ENCODE results near the gene FBXO40. TPM values are rescaled to one million over a fixed set of nuclear protein-coding genes. Genes with fewer than 3 reads are reported as not detected.

FBXO40 gene
- polyA plus RNA-seq (2013, experiment 1 of 4), result not detected
- not detected for polyA plus RNA-seq (2013, experiment 2 of 4)
- not detected for polyA plus RNA-seq (2013, experiment 3 of 4)
- polyA plus RNA-seq (2013, experiment 4 of 4), result not detected

GRCh38 chr3:121592856-121593702 lies at the start of gene FBXO40:
Gene FBXO40, plus strand, starts transcription at chr3:121593379. Its CDS starts 27,197 bp downstream, at chr3:121620576.
- Histone ChIP-seq H3K36me3 (ENCODE audit: control insufficient read depth, insufficient read depth, low read length) (no peaks in the 10 kb centered on the region), H3K4me1 (ENCODE audit: control insufficient read depth, insufficient read depth, low read length) (no peaks in the 10 kb centered on the region), H3K4me3 (ENCODE audit: insufficient read depth, low read depth, low read length) (no peak within 1 kb of the TSS), H3K27me3 (ENCODE audit: control insufficient read depth, insufficient read depth, low read length, poor library complexity, severe bottlenecking) (no peaks in the 10 kb centered on the region), H3K27ac (ENCODE audit: insufficient read depth, low read depth, low read length, poor library complexity, severe bottlenecking) (no peak within 1 kb of the TSS), H3K9me3 (ENCODE audit: control insufficient read depth, low read length) (no peaks in the 10 kb centered on the region)
- 33 to 38% methylated on average over 11 of the region's 11 CpGs for WGBS, 2 experiments

- no peaks in the 10 kb centered on the region for H3K9me3 ChIP-seq (ENCODE audit: control insufficient read depth, low read length)
- WGBS, 2 experiments, result 7 to 15% methylated on average over 16 to 18 of the region's 18 CpGs
- H3K27ac ChIP-seq (ENCODE audit: insufficient read depth, low read depth, low read length, poor library complexity, severe bottlenecking), result no peak overlapping the region
Observed at GRCh38 chr3:121545049-121545573, 48.1 kb upstream of the FBXO40 start.

GRCh38 chr3:121545574-121546455 lies 47.4 kb upstream of the FBXO40 start, which contains the start of gene POLQ:
Gene POLQ, minus strand, starts transcription at chr3:121545988. Its CDS starts 111 bp downstream, at chr3:121545877.
- WGBS, 2 experiments, result 1% methylated on average over 41 to 42 of the region's 42 CpGs
- H3K4me1 ChIP-seq (ENCODE audit: control insufficient read depth, insufficient read depth, low read length), result peaks cover 4% of the 10 kb centered on the region

More at GRCh38 chr3:121545049-121545573, 48.1 kb upstream of the FBXO40 start:
- Histone ChIP-seq H3K36me3 (ENCODE audit: control insufficient read depth, insufficient read depth, low read length) (peaks cover 13% of the 10 kb centered on the region), H3K27me3 (ENCODE audit: control insufficient read depth, insufficient read depth, low read length, poor library complexity, severe bottlenecking) (no peaks in the 10 kb centered on the region), H3K4me1 (ENCODE audit: control insufficient read depth, insufficient read depth, low read length) (peaks cover 4% of the 10 kb centered on the region), H3K4me3 (ENCODE audit: insufficient read depth, low read depth, low read length) (peak overlapping the region; percentile 76)

GRCh38 chr3:121552379-121552778 lies 40.8 kb upstream of the FBXO40 start:
- no peak overlapping the region for H3K27ac ChIP-seq (ENCODE audit: insufficient read depth, low read depth, low read length, poor library complexity, severe bottlenecking)
- H3K27me3 ChIP-seq (ENCODE audit: control insufficient read depth, insufficient read depth, low read length, poor library complexity, severe bottlenecking), result no peaks in the 10 kb centered on the region
- H3K4me1 ChIP-seq (ENCODE audit: control insufficient read depth, insufficient read depth, low read length), result no peaks in the 10 kb centered on the region
- 81 to 86% methylated on average over 4 of the region's 4 CpGs for WGBS, 2 experiments
- no peak overlapping the region for H3K4me3 ChIP-seq (ENCODE audit: insufficient read depth, low read depth, low read length)
- H3K36me3 ChIP-seq (ENCODE audit: control insufficient read depth, insufficient read depth, low read length), result no peaks in the 10 kb centered on the region
- H3K9me3 ChIP-seq (ENCODE audit: control insufficient read depth, low read length), result no peaks in the 10 kb centered on the region

More at GRCh38 chr3:121545574-121546455, 47.4 kb upstream of the FBXO40 start, which contains the start of gene POLQ:
- Histone ChIP-seq H3K4me3 (ENCODE audit: insufficient read depth, low read depth, low read length) (peak within 1 kb of the TSS; percentile 76), H3K27me3 (ENCODE audit: control insufficient read depth, insufficient read depth, low read length, poor library complexity, severe bottlenecking) (no peaks in the 10 kb centered on the region), H3K9me3 (ENCODE audit: control insufficient read depth, low read length) (no peaks in the 10 kb centered on the region), H3K27ac (ENCODE audit: insufficient read depth, low read depth, low read length, poor library complexity, severe bottlenecking) (no peak within 1 kb of the TSS), H3K36me3 (ENCODE audit: control insufficient read depth, insufficient read depth, low read length) (peaks cover 10% of the 10 kb centered on the region)

GRCh38 chr3:121552797-121553196 lies 40.4 kb upstream of the FBXO40 start:
- Histone ChIP-seq H3K27ac (ENCODE audit: insufficient read depth, low read depth, low read length, poor library complexity, severe bottlenecking) (no peak overlapping the region), H3K36me3 (ENCODE audit: control insufficient read depth, insufficient read depth, low read length) (no peaks in the 10 kb centered on the region), H3K27me3 (ENCODE audit: control insufficient read depth, insufficient read depth, low read length, poor library complexity, severe bottlenecking) (no peaks in the 10 kb centered on the region), H3K4me3 (ENCODE audit: insufficient read depth, low read depth, low read length) (no peak overlapping the region), H3K9me3 (ENCODE audit: control insufficient read depth, low read length) (no peaks in the 10 kb centered on the region), H3K4me1 (ENCODE audit: control insufficient read depth, insufficient read depth, low read length) (no peaks in the 10 kb centered on the region)
- WGBS, 2 experiments, result 95 to 100% methylated on average over 3 of the region's 3 CpGs

GRCh38 chr3:121557426-121557934 lies 35.7 kb upstream of the FBXO40 start:
- Histone ChIP-seq H3K9me3 (ENCODE audit: control insufficient read depth, low read length) (no peaks in the 10 kb centered on the region), H3K4me1 (ENCODE audit: control insufficient read depth, insufficient read depth, low read length) (no peaks in the 10 kb centered on the region), H3K27ac (ENCODE audit: insufficient read depth, low read depth, low read length, poor library complexity, severe bottlenecking) (no peak overlapping the region), H3K36me3 (ENCODE audit: control insufficient read depth, insufficient read depth, low read length) (no peaks in the 10 kb centered on the region), H3K4me3 (ENCODE audit: insufficient read depth, low read depth, low read length) (no peak overlapping the region), H3K27me3 (ENCODE audit: control insufficient read depth, insufficient read depth, low read length, poor library complexity, severe bottlenecking) (no peaks in the 10 kb centered on the region)
- 93 to 95% methylated on average over 5 of the region's 5 CpGs for WGBS, 2 experiments

GRCh38 chr3:121562148-121562547 lies 31.0 kb upstream of the FBXO40 start:
- no peak overlapping the region for H3K4me3 ChIP-seq (ENCODE audit: insufficient read depth, low read depth, low read length)
- no peaks in the 10 kb centered on the region for H3K4me1 ChIP-seq (ENCODE audit: control insufficient read depth, insufficient read depth, low read length)
- H3K27ac ChIP-seq (ENCODE audit: insufficient read depth, low read depth, low read length, poor library complexity, severe bottlenecking), result no peak overlapping the region
- no peaks in the 10 kb centered on the region for H3K27me3 ChIP-seq (ENCODE audit: control insufficient read depth, insufficient read depth, low read length, poor library complexity, severe bottlenecking)
- no peaks in the 10 kb centered on the region for H3K36me3 ChIP-seq (ENCODE audit: control insufficient read depth, insufficient read depth, low read length)
- no peaks in the 10 kb centered on the region for H3K9me3 ChIP-seq (ENCODE audit: control insufficient read depth, low read length)

- Histone ChIP-seq H3K27ac (ENCODE audit: insufficient read depth, low read depth, low read length, poor library complexity, severe bottlenecking) (no peak overlapping the region), H3K36me3 (ENCODE audit: control insufficient read depth, insufficient read depth, low read length) (no peaks in the 10 kb centered on the region), H3K27me3 (ENCODE audit: control insufficient read depth, insufficient read depth, low read length, poor library complexity, severe bottlenecking) (no peaks in the 10 kb centered on the region), H3K9me3 (ENCODE audit: control insufficient read depth, low read length) (no peaks in the 10 kb centered on the region), H3K4me1 (ENCODE audit: control insufficient read depth, insufficient read depth, low read length) (no peaks in the 10 kb centered on the region), H3K4me3 (ENCODE audit: insufficient read depth, low read depth, low read length) (no peak overlapping the region)
- 89 to 94% methylated on average over 9 of the region's 9 CpGs for WGBS, 2 experiments
Observed at GRCh38 chr3:121566773-121567172, 26.4 kb upstream of the FBXO40 start.

- no peaks in the 10 kb centered on the region for H3K36me3 ChIP-seq (ENCODE audit: control insufficient read depth, insufficient read depth, low read length)
- WGBS, 2 experiments, result 92 to 93% methylated on average over 5 of the region's 5 CpGs
- no peaks in the 10 kb centered on the region for H3K27me3 ChIP-seq (ENCODE audit: control insufficient read depth, insufficient read depth, low read length, poor library complexity, severe bottlenecking)
- no peak within 1 kb of the TSS for H3K27ac ChIP-seq (ENCODE audit: insufficient read depth, low read depth, low read length, poor library complexity, severe bottlenecking)
- no peaks in the 10 kb centered on the region for H3K4me1 ChIP-seq (ENCODE audit: control insufficient read depth, insufficient read depth, low read length)
- no peaks in the 10 kb centered on the region for H3K9me3 ChIP-seq (ENCODE audit: control insufficient read depth, low read length)
- no peak within 1 kb of the TSS for H3K4me3 ChIP-seq (ENCODE audit: insufficient read depth, low read depth, low read length)
Observed at GRCh38 chr3:121567649-121568048, 25.5 kb upstream of the FBXO40 start, which contains the start of gene ARGFX. Gene ARGFX, plus strand, starts transcription at chr3:121567949. Its CDS starts 2,765 bp downstream, at chr3:121570714.
